Fibroblast of pulmonary artery (primary cell): ENCODE measurements around the gene SLC43A3.

ENCODE experiments used
- DNase-seq: peaks from one replicate; pipeline ENCODE4 v3.0.0-alpha.2; 2010; ENCODE audit warnings: low read depth
- H3K4me3 ChIP-seq: replicated peaks from 2 replicates; pipeline ENCODE4 v1.5.1; 2011; ENCODE audit warnings: low read depth, mild to moderate bottlenecking, control low read depth, low read length, moderate library complexity
- CTCF ChIP-seq: IDR thresholded peaks from 2 replicates; pipeline ENCODE4 v1.5.1; 2011; ENCODE audit warnings: mild to moderate bottlenecking, control low read depth, low read length, inconsistent platforms; ENCODE audit errors: missing control alignments

The SLC43A3 gene

GRCh38 chr11:57358991-57359390, 67.9 kb downstream of the SLC43A3 start:
- no peak for DNase-seq
- no peak for TF ChIP-seq CTCF
- no peak overlapping the region for H3K4me3 ChIP-seq

DNA sequence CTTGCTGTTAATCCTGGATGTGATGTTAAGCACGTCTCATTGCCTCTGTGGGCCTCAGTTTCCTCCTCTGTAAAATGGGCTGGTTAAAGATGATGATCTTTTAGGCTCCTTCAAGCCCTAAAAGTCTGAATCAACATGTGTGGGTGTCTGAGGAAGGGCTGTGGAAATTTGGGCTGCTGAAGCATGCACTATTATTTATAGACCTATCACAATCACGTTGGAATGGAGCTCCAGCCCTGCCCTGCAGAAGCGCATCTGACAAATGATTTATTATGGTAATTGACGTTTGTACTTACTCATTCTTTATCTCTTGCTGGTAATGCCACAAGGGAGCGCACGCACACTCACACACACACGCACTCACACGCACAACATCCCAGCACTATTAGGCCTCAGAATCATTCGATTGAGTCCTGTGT, 68.4 kb downstream of the SLC43A3 start:
- no peak for TF ChIP-seq CTCF
- DNase-seq: peak; percentile 20
- no peak overlapping the region for H3K4me3 ChIP-seq

DNA sequence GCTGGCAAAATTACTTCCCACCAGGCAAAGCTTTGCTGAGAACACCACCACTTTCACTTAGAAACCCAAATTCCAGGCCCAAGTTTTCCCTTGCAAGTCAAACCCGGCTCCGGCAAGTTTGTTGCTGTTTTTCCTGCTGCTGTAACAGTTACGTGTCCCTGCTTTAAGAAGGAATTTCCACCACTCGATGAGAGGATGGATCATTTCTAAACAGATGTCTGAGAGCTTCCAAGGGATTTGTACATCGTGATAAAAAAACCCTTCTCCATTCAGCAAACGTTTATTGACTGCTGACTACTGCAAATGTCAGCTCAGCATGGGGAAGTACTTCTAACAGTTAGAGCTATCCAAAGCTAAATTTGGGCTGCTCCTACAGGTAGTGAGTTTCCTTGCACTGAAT, 69.1 kb downstream of the SLC43A3 start:
- H3K4me3 ChIP-seq: no peak overlapping the region
- TF ChIP-seq CTCF: no peak
- peak; percentile 5 for DNase-seq

DNA sequence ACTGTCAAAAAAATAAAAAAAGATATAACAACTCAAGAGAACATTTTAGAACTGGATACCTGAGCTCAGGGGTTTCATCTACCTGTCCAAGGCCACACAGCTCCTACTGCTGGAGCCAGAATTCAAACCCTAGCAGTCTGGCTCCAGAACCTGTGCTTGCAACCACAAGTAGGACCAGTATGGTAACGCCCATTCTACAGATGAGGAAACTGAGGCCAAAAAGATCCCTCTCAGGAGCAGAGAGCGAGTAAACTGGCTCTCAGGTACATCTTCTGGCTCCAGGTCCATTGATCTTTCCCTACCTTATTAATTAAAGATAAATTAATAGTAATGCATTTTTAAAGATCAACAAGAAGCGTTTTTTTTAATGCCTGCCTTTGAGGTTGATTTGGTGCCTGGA, 69.6 kb downstream of the SLC43A3 start:
- TF ChIP-seq CTCF: no peak
- no peak overlapping the region for H3K4me3 ChIP-seq
- DNase-seq: no peak
